HuH-7 (cell line): ENCODE data around the gene PIP5K1B.

Experiments
- DNase-seq: peaks from one replicate; pipeline ENCODE4 v3.0.0; 2011; ENCODE audit warnings: low spot score

The PIP5K1B gene

GRCh38 chr9:68775003-68775730, 70.1 kb downstream of the PIP5K1B start:
- no peak for DNase-seq

GRCh38 chr9:68777070-68777763, 72.2 kb downstream of the PIP5K1B start:
- DNase-seq, result no peak

- DNase-seq, result no peak
Observed at GRCh38 chr9:68778635-68779034, 73.6 kb downstream of the PIP5K1B start.

DNA sequence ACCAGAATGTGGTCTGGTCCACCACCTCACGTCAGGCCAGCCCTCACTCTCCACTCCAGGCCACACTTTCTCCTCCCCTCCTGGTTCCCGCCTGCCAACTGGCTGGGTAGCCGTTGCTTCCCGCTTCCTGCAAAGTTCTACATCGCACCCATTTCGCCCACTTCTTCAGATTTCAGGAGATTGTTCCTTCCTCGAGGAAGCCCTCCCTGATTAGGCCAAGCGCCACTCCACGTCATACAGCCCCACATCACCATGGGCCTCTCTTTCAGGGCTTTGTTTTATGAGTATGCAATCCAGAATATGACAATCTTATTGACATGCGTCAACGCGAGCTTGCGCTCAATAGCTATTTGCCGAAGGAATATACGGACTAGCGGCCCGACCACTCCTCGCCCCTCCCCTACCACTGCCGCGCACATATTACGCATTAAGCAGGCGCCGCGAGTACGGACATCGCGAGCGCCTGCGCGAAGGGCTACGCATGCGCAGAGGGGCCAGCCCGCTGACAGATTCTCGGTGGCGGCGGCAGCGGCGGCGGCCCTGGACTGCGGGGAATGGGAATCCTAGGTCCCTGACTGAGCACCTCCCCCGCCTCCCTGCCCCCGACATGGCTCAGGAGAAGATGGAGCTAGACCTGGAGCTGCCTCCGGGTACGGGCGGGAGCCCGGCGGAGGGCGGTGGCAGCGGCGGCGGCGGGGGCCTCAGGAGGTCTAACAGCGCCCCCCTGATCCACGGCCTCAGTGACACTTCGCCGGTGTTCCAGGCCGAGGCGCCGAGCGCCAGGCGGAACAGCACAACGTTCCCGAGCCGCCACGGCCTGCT, 74.7 kb downstream of the PIP5K1B start:
- DNase-seq, result peak; percentile 82

DNA sequence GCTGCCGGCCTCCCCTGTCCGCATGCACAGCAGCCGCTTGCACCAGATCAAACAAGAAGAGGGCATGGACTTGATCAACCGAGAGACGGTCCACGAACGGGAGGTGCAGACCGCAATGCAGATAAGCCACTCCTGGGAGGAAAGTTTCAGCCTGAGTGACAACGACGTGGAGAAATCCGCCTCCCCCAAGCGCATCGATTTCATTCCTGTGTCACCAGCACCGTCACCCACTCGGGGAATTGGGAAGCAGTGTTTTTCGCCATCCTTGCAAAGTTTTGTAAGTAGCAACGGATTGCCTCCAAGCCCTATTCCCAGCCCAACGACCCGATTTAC, 75.3 kb downstream of the PIP5K1B start:
- DNase-seq, result no peak

DNA sequence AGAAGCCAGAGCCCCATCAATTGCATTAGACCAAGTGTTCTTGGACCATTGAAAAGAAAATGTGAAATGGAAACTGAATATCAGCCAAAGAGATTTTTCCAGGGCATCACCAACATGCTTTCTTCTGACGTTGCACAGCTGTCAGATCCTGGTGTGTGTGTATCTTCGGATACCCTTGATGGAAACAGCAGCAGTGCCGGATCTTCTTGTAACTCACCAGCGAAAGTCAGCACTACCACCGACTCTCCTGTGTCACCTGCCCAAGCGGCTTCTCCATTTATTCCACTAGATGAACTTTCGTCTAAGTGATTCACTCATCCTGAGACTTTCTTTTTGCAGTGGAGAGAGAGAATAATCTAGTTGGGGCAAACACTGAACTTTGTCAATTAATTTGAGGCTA, 75.7 kb downstream of the PIP5K1B start:
- no peak for DNase-seq

DNA sequence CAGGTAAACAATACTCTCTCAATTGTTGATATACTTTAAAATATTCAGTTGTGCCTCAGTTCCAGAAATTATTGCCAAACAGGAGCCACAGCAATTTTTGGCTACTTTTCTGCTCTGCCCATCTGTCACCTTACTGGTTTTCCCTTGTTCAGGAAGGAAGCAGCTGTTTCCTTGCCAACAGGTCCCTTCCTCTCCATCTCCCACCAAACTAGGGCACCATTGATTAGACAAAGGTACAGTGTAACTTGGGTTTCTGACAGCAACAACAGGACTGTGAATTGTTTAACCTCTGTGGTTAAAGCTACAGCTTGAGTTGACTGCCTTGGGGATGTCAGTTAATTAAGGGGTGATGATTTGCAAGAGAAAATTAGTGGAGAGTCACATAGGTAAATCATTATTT, 76.9 kb downstream of the PIP5K1B start:
- DNase-seq, result no peak

GRCh38 chr9:68782546-68782945, 77.5 kb downstream of the PIP5K1B start:
- no peak for DNase-seq

GRCh38 chr9:68785965-68786364, 80.9 kb downstream of the PIP5K1B start:
- DNase-seq, result no peak

DNA sequence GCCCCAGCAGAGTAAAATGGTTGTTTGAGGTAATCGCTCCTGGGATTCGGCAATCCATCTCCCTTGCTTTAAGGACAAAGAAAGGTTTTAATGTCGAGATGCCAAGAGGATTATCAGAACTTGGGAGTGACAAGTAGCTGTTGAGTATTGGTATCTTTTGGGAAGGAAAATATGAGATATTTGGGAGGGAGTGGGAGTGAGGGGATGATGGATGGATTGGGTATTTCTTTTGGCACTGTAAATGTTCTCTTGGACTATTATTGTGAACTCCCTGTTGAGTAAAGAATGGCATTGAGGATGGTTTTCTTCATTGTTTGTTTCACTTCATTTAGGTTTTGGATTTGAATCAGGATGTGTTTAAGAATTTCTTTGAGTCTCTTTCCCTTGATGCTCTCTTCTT, 86.1 kb downstream of the PIP5K1B start:
- no peak for DNase-seq

- no peak for DNase-seq
Observed at GRCh38 chr9:68793605-68794343, 88.7 kb downstream of the PIP5K1B start.

- no peak for DNase-seq
Observed at GRCh38 chr9:68794898-68795297, 89.9 kb downstream of the PIP5K1B start.

GRCh38 chr9:68795411-68795810, 90.4 kb downstream of the PIP5K1B start:
- DNase-seq, result no peak

DNA sequence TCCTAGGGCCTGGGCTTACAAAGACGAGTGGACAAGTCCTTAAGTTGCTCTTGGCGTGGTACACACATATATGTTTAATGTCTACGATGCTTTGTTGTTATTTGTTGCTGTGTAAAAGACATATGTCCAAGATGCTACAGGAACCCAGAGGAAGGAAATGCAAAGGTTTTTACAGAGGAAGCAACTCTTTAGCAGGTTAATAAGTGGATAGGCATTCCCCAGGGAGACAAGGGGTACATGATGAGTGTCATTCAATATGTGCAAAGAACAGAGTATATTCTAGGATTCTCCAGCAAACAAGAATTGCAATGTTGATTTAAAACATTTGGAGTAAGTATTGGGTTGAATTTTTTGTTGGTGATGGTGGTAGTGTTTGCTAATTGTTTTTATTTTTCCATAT, 92.1 kb downstream of the PIP5K1B start:
- no peak for DNase-seq

- no peak for DNase-seq
Observed at GRCh38 chr9:68798423-68798822, 93.4 kb downstream of the PIP5K1B start.

DNA sequence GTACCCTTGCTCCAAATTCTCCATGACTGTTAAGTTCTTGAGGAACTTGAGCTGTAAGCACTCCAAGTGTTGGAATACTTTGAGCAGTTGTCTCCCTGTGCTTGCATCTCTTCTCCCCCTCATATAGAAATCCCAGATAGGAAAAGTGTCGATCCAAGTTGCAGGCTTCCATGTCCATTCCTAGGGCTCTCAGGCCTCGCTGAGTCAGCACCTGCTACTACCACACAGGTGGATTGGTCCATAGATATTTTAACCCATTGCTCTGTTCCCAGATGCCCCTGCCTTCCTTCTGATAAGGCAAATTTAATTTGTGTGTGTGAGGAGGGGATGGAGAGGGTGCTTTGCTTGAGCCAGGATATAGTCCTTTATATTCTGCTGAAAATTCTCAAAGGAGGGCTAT, 95.8 kb downstream of the PIP5K1B start:
- DNase-seq, result no peak

GRCh38 chr9:68802525-68803015, 97.5 kb downstream of the PIP5K1B start:
- no peak for DNase-seq

DNA sequence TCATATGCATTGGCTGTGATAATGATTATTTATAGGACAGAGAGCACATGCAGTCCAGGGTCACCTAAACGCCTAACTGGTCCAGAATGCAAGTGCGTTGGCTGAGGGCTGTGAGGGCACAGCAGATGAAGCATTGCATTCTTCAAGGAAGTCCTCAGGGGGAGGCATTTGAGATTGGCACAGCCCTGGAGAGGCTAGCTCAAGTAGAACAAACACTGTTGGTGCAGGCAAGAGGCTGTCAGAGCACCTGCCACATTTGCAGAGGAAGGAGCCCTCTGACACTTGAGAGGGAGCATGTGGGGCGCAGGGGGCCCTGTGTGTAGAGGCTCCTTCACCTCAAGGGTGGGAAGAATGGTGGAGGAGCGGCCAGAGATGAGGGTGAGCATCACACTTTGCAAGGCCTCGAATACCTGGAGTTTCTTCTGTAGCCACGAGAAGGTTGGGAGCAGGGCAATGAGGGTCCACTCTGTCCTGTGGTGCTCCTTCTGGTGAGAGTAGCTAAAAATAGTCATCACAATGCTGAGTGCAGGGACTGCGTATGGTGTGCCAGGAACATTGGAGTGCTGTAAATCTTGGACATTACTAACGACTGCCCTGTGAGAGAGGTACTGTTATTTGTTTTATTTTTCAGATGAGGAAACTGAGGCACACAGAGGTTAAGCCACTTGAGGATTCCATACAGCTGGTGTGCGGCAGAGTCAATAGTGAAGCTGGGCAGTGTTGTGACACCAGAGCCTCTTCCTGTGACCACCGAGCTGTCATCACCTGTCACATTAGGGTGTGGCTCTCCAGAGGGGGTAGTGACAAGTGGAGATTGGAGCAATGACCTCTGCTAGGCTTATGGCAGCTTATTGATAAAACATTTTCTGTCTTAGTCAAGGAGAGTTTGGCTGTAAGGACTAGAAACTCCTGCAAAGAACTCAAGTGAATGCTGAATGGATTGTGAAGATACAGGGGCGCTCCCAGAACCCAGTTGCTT, 100.2 kb downstream of the PIP5K1B start:
- no peak for DNase-seq

DNA sequence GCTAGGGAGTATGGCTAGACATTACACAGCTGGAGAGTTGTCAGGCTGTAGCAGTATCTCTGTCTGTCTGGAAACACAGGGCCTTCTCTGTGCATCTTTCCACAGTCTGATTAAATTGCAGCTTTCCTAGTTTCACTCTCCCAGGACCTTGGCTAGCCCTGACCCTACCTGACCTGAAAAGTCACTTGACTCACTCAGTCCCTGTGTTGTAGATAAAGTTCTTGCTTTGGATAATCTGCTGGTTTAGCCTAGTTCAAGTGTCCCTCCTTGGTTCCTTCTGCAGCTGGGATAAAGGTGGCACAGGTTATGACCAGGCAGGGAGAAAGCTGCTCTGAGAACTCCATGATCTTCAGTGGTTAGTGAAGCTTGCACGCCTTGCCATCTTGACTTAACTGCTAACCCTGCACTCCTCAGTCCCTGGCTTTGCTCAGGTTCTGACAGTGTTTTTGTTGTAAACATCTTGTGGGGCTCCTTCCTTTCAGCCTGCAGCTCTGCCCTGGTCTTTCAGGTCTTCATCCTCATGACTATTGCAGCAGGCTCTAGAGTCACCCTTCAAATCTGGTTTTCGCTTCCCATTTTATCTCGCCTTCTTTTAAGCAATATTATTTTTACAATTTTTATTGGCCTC, 101.0 kb downstream of the PIP5K1B start:
- no peak for DNase-seq

- no peak for DNase-seq
Observed at GRCh38 chr9:68808338-68808890, 103.4 kb downstream of the PIP5K1B start.
